NCI-H524 treated with DMSO at 0.1 percent for 48 hours (cell line): Measurements from ENCODE around the gene PSMD1.
"Not testable (repeated sequence)": the region's sequence is repeated elsewhere in the genome, so short reads cannot be mapped to it uniquely, and the experiment has no call there.

ENCODE experiments used
- DNase-seq: peaks from one replicate; lab custom pipeline; 2025; lab: John Stamatoyannopoulos, UW

PSMD1 gene

DNA sequence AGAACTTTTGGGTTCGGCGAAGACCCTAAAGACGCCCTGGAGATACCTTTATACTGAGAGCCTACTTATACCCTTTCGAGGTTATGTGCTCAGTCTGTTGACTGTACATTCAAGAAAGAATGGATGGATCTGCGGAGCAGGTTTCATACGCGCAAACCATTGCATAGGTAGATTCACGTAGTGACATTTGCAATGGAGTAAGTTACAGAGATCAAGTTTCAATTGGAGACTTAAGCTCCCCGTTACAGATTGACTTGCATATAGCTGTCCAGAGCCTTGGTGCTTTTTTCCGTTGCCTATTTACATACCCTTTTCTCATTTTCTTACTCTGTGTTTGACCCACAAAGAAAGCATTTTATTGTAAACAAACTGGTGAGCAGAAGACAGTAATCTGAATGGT lies 923 bp downstream of the PSMD1 start:
- DNase-seq = no peak

DNA sequence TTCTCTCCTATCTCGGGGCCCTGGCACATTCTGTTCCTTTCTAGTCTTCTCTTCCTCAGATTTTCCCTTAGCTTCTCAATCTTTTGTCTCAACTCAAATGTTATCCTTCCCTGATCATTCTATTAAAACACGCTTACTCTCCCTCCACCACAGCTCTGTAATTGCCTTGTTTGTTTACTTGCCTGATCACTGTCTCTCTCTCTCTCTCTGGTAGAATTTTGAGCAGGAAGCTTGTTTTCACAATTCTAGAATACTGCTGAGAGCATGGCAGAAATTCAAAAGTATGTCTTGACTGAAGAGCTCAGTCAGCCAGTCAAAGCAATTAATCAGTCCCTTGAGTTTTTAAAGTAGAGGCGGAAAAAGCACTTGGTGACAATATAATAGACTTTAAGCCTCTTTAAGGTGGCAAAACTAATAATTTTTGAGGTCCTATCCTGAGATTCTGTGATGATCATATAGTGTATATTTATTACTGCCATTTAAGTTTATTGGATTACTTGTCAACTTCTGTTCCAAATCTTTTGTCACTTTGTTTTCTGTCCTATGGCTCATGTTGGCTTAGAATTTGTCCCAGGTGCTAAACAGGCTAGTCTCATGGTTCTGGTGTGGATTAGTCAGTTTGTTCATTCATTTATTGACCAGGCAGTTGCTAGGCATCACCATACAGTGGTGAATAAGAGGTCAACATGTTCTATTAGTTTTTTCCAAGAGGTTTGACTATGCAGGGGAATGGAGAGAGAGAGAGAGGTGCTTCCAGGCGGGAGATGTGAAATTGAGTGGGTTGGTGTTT lies 2.3 kb downstream of the PSMD1 start:
- DNase-seq = no peak

DNA sequence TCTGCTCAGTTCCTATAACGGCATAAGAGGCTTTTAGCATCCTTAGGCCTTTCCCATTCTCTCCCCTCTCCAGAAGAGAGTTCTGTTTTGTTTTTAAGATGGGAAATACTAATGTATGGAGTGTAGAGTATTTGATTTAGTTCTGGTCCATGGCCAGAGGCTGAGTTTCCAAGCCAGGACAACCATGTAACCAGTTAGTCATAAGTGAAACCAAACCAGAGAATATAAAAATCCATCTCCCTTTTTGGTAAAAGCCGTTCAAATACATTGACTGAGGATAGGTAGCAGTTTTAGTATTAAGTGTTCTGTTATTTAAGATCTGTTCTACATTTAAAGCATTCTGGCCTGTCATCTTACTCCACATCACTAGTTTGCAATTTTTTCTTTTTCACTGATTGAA lies 3.1 kb downstream of the PSMD1 start:
- no peak for DNase-seq

DNA sequence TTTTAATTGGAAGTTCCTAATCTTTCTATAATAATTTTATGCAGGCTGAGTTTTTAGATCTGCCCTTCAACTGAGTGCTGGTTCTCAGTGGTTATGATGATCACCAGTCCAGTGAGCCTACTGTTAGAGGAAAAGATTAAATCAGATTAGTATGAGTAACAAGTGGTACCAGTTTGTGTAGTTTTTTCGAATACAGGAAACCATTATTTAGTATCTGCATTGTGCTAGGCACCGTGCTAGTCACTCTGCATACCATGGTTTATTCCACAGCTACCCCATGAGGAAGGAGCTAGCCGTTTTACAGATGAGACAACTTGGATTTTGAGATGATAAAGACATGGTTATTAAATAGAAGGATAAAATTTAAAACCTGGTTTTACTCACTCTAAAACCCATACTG lies 6.1 kb downstream of the PSMD1 start:
- no peak for DNase-seq

DNA sequence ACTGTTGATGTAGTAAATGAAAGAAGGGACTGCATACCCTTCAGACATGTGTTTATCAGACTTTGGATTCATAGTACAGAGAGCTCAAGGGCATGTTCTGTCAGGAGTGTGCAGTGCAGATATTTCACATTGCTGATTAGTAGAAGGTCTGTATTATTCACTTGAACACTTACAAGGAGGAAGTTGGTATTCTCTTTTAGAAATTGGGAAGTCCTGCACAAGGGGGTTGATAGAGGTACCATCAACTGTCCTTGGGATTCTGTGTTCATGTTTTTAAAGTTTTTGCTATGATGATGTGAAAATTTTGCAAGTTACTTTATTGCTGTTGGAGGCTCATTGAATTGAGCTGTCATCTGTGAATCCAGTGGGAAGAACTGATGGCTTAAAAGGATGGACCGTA lies 6.7 kb downstream of the PSMD1 start:
- DNase-seq = no peak

DNA sequence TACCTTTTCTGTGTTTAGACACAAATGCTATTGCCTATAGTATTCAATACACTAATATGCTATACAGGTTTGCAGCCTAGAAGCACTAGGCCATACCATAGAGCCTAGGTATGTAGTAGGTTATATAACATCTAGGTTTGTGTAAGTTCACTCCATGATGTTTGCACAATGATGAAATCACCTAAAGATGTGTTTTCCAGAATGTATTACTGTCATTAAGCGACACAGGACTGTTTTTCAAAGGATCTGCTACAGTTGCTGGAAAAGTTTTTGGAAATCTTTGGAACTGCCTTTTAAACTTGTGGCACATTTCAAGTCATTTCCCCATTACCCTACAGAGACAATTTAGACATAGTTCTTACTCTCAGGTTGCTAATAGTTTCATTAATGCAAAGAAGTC lies 9.3 kb downstream of the PSMD1 start:
- no peak for DNase-seq

DNA sequence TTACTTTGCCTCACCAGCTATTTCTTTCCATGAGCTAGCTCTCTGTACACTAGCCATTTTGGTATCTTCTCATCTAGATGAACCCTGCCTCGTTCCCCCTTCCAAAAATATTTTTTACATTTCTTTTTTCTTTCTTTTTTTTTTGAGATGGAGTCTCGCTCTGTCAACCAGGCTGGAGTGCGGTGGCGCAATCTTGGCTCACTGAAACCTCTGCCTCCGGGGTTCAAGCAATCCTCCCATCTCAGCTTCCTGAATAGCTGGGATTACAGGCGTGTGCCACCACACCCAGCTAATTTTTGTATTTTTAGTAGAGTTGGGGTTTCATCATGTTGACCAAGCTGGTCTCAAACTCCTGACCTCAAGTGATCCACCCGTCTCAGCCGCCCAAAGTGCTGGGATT lies 10.9 kb downstream of the PSMD1 start:
- not testable (repeated sequence) for DNase-seq

DNA sequence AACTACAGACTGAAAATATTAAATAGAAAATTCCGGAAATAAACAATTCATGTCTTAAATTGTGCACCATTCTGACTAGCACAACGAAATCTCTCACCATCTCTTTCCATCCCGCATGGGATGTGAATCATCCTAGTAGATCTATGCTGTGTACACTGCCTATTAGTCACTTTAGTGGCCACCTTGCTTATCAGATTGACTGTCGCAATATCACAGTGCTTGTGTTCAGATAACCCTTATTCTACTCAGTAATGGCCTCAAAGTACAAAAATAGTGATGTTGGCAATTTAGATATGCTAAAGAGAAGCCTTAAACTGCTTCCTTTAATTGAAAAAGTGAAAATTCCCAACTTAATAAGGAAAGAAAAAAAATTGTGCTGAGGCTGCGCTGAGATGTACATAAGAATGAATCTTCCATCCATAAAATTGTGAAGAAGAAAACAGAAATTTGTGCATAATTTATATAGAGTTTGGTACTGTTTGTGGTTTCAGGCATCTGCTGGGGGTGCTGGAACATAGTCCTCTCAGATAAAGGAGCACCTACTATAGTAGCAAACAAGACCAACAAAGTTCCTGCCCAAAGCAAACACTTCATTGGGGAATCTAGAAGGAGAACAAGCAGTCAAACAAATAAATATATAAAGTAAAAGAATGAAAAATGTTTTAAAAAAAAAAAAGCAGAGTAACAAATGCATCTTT lies 12.0 kb downstream of the PSMD1 start:
- no peak for DNase-seq

DNA sequence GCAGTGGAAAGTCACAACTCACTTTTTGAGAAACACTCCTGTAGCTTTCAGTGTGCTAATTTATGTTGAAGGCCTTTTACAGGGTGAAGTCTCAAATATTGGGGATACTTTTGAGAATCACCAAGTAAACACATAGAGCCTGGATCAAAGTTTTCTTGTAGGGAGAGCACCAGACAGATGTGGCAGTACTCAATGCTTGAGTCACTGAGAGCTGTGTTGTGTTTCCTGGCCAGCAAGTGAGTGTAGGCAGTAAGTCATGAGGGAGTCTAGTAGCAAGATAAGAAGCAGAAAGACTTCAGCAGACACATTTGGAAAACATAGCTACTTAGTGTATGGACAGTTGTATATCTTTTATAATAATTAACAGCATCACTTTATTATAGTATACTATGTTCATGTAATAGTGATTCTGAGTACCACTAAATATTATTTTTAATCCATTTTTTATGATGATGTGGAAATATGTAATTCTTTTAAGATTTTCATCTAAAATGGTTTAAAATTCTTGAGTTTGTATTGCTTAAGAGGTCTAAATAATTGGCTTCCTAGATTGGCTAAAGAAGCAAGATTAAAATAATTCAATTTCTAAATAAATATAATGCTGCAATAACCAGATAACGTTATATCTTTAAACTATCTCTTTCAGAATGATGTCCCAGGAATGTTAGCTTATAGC lies 12.8 kb downstream of the PSMD1 start:
- DNase-seq = no peak

DNA sequence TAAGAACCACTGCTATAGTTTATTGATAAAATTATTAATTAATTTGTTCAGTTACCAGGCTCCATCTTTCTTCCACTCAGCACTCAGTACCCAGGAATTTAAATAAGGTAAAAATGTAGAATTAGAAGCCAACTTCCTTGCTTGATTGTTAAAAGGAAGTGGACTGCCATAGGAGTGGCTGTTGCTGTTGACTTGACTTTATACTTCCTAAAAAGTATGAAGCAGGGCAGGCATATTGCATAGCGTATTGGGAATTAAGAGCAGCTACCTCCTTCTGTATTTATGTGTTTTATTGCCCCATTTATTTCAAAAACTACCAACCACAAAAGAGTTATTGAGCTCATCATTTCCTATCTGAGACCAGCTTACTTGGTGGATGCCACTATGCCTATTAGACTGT lies 27.9 kb downstream of the PSMD1 start:
- no peak for DNase-seq

DNA sequence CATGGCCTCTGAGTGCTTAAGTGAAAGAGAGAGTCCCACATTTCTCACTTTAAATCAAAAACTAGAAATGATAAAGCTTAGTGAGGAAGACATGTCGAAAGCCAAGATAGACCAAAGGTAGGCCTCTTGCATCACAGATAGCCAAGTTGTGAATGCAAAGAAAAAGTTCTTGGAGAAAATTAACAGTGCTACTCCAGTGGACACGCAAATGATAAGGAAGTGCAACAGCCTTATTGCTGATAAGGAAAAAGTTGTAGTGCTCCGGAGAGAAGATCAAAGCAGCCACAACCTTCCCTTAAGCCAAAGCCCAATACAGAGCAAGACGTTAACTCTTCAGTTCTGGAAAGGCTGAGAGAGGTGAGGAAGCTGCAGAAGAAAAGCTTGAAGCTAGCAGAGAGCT lies 32.1 kb downstream of the PSMD1 start:
- no peak for DNase-seq

DNA sequence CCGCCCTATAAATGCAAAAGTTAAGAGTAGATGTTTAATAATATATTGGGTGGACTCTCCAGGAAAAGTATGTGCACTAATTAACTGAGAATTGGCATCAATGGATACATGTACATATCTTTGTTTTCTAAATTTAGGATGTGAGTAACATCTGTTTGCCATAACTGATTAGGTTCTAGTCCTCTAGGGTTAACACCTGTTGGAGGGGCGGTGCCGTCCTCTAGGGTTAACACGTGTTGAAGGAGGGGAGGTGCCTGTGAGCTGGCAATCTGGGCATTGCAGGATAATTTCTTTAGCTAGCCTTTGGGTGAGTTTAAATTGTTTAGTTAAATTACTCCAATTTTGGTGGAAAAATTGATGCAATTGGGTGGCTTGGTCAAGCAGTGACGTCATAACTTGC lies 37.3 kb downstream of the PSMD1 start:
- DNase-seq = no peak

DNA sequence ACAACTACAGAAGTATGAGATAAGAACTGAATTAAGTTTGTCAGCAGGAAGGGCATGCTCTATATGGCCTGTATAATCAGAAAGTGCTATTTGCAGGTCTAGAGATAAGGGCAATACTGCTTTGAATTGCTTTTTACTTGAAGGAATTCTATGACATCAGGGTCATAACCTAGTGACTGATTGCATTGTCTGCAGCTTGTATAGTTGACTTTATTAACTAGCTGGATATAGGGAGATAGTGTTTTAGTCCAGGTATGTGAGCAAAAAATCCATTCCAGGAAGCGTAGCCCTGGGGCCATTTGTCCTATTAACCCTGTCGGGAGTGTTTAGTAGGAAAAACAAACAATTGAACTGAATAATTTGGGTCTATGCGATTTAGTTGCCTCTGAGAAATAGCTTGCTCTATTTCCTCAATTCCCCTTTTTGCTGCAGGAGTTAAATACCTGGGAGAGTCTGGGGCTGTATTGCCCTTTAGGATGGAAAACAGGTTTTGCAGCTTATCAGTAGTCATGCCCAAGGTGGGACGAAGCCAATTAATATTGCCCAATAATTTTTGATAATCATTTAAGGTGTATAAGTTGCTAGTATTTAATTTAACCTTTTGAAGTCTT lies 38.2 kb downstream of the PSMD1 start:
- no peak for DNase-seq

DNA sequence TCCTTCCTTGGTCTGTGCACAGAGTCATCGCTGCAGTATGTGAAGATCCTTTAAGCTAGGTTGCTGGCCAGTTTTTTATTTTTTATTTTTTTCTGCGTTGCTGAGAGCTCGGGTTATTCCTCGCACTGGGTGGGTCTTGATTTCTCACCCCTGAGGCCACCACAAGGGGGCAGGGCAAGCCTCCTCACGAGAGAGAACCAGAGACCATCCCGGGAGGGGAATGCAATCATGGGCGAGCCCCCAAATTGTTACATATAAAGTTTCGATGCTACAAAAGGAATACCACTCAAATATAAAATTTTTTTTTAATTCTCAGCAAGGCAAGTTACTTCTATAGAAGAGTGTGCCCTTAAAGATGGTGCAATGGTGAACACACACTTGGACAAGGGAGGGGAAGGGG lies 43.3 kb downstream of the PSMD1 start:
- no peak for DNase-seq

DNA sequence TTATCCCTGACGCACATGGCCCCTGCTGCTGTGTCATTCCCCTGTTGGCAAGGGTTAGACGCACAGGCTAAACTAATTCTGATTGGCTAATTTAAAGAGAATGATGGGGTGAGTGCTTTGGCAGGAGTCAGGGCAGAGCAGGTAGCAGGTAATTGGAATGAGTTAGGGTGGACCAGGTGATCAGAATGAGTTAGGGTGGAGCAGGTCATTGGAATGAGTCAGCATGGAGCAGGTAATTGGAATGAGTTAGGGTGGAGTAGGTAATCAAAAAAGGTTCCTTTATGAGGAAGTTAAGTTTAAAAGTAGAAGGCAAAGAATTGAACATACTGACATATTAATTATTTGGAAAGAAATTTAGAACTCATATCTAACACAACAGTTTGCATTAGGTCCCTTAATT lies 43.7 kb downstream of the PSMD1 start:
- DNase-seq = not testable (repeated sequence)

DNA sequence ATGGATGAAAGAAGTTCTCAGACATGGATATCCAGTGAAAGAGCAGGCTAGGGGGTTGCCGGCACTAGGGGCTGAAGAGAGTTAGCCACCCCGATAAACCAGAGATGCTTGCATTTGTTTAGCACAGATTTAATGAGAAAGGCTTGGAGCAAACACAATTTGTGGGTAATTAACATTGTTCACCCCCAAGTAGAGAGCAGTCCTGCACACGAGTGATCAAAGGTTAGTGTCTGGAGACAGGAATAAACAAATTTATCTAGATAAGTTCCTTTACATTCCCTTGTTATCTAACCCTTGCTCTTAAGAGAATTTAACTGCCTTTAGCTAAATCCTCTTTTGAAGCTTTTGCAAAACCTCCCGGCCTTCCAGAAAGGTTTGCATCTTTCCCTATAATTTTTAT lies 44.3 kb downstream of the PSMD1 start:
- DNase-seq = no peak

DNA sequence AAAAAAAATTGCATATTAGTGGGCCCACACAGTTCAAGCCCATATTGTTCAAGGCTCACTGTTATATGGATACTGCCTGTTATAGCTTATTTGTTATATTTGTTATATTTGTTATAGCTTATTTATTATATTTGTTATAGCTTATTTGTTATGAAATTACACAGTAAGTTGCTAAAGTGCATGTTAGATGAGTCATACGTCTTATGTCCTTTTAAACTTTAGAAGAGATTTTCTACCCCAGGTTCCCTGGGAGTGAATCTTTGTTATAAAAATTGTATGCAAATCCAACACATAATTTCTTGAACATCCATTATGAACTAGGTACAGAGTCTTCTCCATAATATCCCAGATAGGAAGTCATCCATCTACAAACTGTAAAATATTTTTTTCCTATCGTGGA lies 46.1 kb downstream of the PSMD1 start:
- DNase-seq = no peak

DNA sequence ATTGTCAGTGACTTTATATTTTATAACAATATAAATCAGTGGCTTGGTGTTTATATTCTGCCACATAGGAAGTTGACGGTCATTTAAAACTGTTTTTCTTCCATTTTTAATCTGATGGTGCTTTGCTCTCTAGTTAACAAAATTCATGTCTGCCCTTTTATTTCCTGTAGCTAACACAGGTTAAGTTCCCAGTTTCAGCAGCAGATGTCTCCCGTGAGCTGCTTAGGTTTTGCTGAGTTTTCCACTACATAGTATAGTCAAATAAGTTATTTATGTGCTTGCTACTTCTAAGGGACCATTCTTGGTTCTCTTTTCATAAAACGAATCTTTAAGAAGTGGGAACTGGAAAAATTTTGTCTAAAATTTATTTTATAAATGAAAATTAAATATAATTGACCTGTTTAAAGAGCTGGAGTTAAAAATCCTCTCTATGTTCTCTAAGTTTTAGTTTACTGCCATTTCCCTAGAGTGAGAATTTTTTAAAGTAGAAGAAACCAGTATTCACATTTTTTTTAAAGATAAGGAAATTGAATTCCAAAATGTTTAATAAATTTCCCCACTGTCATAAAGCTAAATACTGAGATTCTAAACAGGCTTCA lies 47.5 kb downstream of the PSMD1 start:
- no peak for DNase-seq

DNA sequence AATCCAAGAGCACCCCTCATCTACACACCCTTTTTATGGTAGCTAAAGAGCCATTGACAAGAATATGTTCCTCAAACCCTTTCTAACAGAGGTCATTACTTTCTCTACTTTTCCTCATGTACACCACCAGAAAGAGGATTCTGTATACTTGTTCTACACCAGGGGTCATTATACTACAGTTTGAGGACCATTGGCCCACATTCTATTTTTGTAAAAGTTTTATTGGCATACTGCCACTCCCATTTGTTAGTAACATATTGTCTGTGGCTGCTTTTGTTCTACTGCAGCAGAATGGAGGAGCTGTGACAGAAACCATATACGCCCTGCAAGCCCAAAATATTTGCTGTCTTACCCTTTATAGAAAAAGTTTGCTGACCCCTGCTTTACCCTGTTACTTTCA lies 53.9 kb downstream of the PSMD1 start:
- no peak for DNase-seq

DNA sequence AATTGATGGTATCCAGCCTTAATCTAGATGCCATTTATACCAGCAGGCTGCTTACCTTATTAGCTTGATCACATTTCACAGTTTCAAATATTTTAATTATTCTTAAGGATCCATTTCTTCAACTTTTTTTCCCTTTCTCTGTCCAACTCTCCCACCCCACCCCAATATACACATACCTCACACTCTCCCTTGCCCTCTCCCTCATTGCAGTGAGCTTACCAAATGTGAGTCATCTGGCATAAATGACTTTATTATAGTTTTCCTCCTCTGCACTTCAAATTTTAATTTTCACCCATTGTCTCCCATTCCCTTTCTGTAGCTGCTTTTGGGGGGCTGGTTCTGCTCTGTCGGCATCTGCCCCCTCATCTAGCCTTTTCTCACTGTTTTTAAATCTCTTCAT lies 55.3 kb downstream of the PSMD1 start:
- no peak for DNase-seq

DNA sequence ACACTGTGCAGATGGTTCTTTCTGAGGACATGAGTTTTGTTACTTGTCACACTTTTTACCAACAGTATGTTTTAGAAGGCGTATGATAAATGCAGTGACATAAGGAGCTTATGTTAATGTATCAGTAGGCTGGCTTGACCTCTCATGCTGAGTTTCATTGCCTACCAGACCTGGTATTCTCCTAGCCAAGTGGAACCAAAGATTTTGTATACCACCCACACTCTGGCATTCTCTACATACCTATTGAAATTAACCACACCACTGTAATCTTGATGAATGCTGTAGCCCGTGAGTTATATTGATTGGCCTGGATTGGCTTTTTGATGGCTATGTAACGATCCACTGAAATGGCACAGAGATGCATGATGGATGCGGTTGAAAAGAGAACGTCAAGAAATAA lies 56.8 kb downstream of the PSMD1 start:
- no peak for DNase-seq

DNA sequence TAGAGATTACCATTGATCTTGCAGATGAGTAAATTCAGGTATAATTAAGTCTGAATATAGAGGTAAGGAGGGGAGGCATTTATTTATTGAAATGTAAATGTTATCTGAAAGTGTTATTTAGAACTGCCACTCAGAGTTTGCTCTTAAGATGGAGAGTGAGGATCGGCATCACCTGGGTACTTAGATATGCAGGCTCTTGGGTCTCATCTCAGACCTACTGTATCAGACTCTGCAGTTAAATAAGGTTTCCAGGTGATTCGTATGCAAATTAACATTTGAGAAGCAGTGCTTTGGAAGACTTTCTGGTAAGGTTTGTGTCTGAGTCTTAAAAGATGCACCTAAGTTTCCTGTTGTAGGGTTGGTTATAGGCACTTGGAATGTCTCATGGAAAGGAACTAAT lies 59.0 kb downstream of the PSMD1 start:
- no peak for DNase-seq
